ENCODE measurements around the gene RFFL. TPM values are rescaled to one million over a fixed set of nuclear protein-coding genes. Genes with fewer than 3 reads are reported as not detected.

Gene RFFL
- total RNA-seq, 1 experiment from 2014 or later, result 40.3 TPM

- Histone ChIP-seq H2AFZ (ENCODE audit: low read depth, low read length, poor library complexity, severe bottlenecking) (no peak overlapping the region), H3K27me3 (ENCODE audit: insufficient read depth, low read length) (no peaks in the 10 kb centered on the region), H3K9me2 (ENCODE audit: insufficient read depth) (no peaks in the 10 kb centered on the region), H3K79me2 (ENCODE audit: insufficient read depth, low read length) (no peaks in the 10 kb centered on the region), H3K36me3 (ENCODE audit: control insufficient read depth in 1 of 2, insufficient read depth in 2 of 2, low read length in 2 of 2) (peaks cover 16 to 31% of the 10 kb centered on the region in 2 experiments; a peak in 3 of 4 replicates), H3K9ac (ENCODE audit: low read length) (no peak overlapping the region), H3K4me3 (replicated peaks in 1 of 2; ENCODE audit: low read depth in 1 of 2, low read length in 2 of 2) (no peak overlapping the region), H4K20me1 (ENCODE audit: insufficient read depth) (no peaks in the 10 kb centered on the region), H3K4me2 (ENCODE audit: low read length) (no peak overlapping the region), H3K27ac (ENCODE audit: low read depth, low read length) (no peak overlapping the region), H3K9me3 (ENCODE audit: control insufficient read depth in 1 of 2, insufficient read depth in 1 of 2, low read depth in 1 of 2, low read length in 2 of 2) (no peaks in the 10 kb centered on the region), H3K4me1 (ENCODE audit: control insufficient read depth in 1 of 2, insufficient read depth in 2 of 2, low read length in 2 of 2) (no peaks in the 10 kb centered on the region)
- intact Hi-C loops (cut with micrococcal nuclease), result no loop called here
- ChIA-PET POLR2A (no interaction called here), CTCF (no interaction called here), RAD21 (ENCODE audit: low non-redundant PET in 1 of 2, low total read pairs in 2 of 2, uncharacterized antibody in 2 of 2, unreplicated experiment in 2 of 2) (no interaction called here)
- BruUV-seq (replicated peaks), result no TSS peak
- DNase-seq (ENCODE audit: low read depth, low spot score), result no peak
- TF ChIP-seq POLR2AphosphoS5 (IDR thresholded peaks at IDR 0.05; ENCODE audit: low read depth, low read length) (no peak), SP1 (IDR thresholded peaks at IDR 0.05; ENCODE audit: low read depth) (no peak), POLR2A (IDR thresholded peaks at IDR 0.05; ENCODE audit: borderline replicate concordance, extremely low read depth, insufficient read depth, insufficient read length) (no peak), EZH2phosphoT487 (IDR thresholded peaks at IDR 0.05; ENCODE audit: borderline replicate concordance) (no peak), EZH2 (IDR thresholded peaks at IDR 0.05) (no peak), CBX3 (IDR thresholded peaks at IDR 0.05; ENCODE audit: low read depth) (no peak), ZFX (IDR thresholded peaks at IDR 0.05) (no peak), ELF1 (IDR thresholded peaks at IDR 0.05; ENCODE audit: borderline replicate concordance, low read depth) (no peak), SRF (IDR thresholded peaks at IDR 0.05; ENCODE audit: low read depth) (no peak)
- no peak for ATAC-seq
Observed at GRCh38 chr17:35003778-35004177, 59.7 kb downstream of the RFFL start.

DNA sequence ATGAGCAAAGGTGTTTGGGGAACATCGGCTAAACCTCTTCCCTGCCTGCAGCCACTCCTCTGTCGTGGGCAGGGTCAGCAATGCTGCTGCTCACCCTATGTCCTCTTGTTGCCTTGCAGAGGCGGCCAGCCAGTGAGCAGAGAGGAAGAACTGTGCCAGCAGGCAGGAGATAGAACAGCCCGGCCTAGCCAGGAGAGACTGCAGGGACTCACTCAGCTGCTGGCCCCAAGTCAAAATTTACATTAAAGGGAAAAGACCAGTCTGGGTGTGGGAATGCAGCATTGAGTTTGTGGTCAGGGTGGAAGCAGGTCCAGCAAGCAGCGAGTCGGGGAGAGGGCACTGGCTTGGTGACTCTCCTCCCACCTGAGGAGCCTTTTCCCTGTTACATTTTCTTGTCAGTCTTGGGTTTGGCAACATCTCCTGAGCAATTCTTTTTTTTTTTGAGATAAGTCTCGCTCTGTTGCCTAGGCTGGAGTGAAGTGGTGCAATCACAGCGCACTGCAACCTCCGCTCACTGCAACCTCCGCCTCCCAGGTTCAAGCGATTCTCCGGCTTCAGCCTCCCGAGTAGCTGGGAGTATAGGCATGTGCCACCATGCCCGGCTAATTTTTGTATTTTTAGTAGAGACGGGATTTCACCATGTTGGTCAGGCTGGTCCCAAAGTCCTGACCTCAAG is 60.5 kb downstream of the RFFL start:
- Histone ChIP-seq H3K79me2 (ENCODE audit: insufficient read depth, low read length) (no peaks in the 10 kb centered on the region), H3K9me2 (ENCODE audit: insufficient read depth) (no peaks in the 10 kb centered on the region), H2AFZ (ENCODE audit: low read depth, low read length, poor library complexity, severe bottlenecking) (no peak overlapping the region), H3K27ac (ENCODE audit: low read depth, low read length) (no peak overlapping the region), H4K20me1 (ENCODE audit: insufficient read depth) (no peaks in the 10 kb centered on the region), H3K9ac (ENCODE audit: low read length) (no peak overlapping the region), H3K4me1 (ENCODE audit: control insufficient read depth in 1 of 2, insufficient read depth in 2 of 2, low read length in 2 of 2) (no peaks in the 10 kb centered on the region), H3K36me3 (ENCODE audit: control insufficient read depth in 1 of 2, insufficient read depth in 2 of 2, low read length in 2 of 2) (peaks cover 17 to 36% of the 10 kb centered on the region in 2 experiments; a peak in 3 of 4 replicates), H3K4me2 (ENCODE audit: low read length) (no peak overlapping the region), H3K27me3 (ENCODE audit: insufficient read depth, low read length) (no peaks in the 10 kb centered on the region), H3K4me3 (replicated peaks in 1 of 2; ENCODE audit: low read depth in 1 of 2, low read length in 2 of 2) (no peak overlapping the region), H3K9me3 (ENCODE audit: control insufficient read depth in 1 of 2, insufficient read depth in 1 of 2, low read depth in 1 of 2, low read length in 2 of 2) (no peaks in the 10 kb centered on the region)
- intact Hi-C loops (cut with micrococcal nuclease), result no loop called here
- no peak for DNase-seq (ENCODE audit: low read depth, low spot score)
- POLR2A ChIA-PET, result no interaction called here
- CTCF ChIA-PET, result no interaction called here
- BruUV-seq (replicated peaks), result no TSS peak
- RAD21 ChIA-PET (ENCODE audit: low non-redundant PET in 1 of 2, low total read pairs in 2 of 2, uncharacterized antibody in 2 of 2, unreplicated experiment in 2 of 2), result no interaction called here
- no peak for ATAC-seq
- TF ChIP-seq SIN3A (IDR thresholded peaks at IDR 0.05; ENCODE audit: low read depth) (no peak), TCF7L2 (IDR thresholded peaks at IDR 0.05; ENCODE audit: borderline replicate concordance, extremely low read depth, insufficient read depth, insufficient read length) (no peak), ZFX (IDR thresholded peaks at IDR 0.05) (no peak), CBX3 (IDR thresholded peaks at IDR 0.05; ENCODE audit: low read depth) (no peak), FOSL1 (IDR thresholded peaks at IDR 0.05; ENCODE audit: low read depth) (no peak), RAD21 (IDR thresholded peaks at IDR 0.05; ENCODE audit: low read depth) (no peak), POLR2A (IDR thresholded peaks at IDR 0.05; ENCODE audit: borderline replicate concordance, extremely low read depth, insufficient read depth, insufficient read length) (no peak), POLR2AphosphoS5 (IDR thresholded peaks at IDR 0.05; ENCODE audit: low read depth, low read length) (no peak), EGR1 (IDR thresholded peaks at IDR 0.05; ENCODE audit: low read depth) (no peak), YY1 (IDR thresholded peaks at IDR 0.05; ENCODE audit: extremely low read depth, insufficient replicate concordance, low read depth, low read length) (no peak), SRF (IDR thresholded peaks at IDR 0.05; ENCODE audit: low read depth) (no peak)
- TF ChIP-seq, protein P1, sequence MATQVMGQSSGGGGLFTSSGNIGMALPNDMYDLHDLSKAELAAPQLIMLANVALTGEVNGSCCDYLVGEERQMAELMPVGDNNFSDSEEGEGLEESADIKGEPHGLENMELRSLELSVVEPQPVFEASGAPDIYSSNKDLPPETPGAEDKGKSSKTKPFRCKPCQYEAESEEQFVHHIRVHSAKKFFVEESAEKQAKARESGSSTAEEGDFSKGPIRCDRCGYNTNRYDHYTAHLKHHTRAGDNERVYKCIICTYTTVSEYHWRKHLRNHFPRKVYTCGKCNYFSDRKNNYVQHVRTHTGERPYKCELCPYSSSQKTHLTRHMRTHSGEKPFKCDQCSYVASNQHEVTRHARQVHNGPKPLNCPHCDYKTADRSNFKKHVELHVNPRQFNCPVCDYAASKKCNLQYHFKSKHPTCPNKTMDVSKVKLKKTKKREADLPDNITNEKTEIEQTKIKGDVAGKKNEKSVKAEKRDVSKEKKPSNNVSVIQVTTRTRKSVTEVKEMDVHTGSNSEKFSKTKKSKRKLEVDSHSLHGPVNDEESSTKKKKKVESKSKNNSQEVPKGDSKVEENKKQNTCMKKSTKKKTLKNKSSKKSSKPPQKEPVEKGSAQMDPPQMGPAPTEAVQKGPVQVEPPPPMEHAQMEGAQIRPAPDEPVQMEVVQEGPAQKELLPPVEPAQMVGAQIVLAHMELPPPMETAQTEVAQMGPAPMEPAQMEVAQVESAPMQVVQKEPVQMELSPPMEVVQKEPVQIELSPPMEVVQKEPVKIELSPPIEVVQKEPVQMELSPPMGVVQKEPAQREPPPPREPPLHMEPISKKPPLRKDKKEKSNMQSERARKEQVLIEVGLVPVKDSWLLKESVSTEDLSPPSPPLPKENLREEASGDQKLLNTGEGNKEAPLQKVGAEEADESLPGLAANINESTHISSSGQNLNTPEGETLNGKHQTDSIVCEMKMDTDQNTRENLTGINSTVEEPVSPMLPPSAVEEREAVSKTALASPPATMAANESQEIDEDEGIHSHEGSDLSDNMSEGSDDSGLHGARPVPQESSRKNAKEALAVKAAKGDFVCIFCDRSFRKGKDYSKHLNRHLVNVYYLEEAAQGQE (IDR thresholded peaks at IDR 0.05; ENCODE audit: low read depth), result no peak
- TF ChIP-seq, protein P2, sequence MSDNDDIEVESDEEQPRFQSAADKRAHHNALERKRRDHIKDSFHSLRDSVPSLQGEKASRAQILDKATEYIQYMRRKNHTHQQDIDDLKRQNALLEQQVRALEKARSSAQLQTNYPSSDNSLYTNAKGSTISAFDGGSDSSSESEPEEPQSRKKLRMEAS (IDR thresholded peaks at IDR 0.05), result no peak

Measured in HCT116 (cell line).